Measurements from ENCODE around the gene CD47. TPM values are rescaled to one million over a fixed set of nuclear protein-coding genes. Genes with fewer than 3 reads are reported as not detected.
A peak's percentile ranks its signal among the peaks of the same experiment; 100 is the strongest.

Gene CD47
- total and polyA plus RNA-seq, 10 of the 15 experiments (the other 5 are each of a cell fraction or from before 2014, with no cell fraction given), result 22.9 to 175 (median 81.1) TPM

GRCh38 chr3:108100906-108101660 is 10.3 kb upstream of the CD47 start (continued):
- TF ChIP-seq ZNF687 (IDR thresholded peaks at IDR 0.05), result no peak
- TF ChIP-seq PML (IDR thresholded peaks at IDR 0.05; ENCODE audit: low read length), result peak; percentile 89
- no peak for TF ChIP-seq LARP7 (IDR thresholded peaks at IDR 0.05)
- TF ChIP-seq YBX1 (IDR thresholded peaks at IDR 0.05), result no peak
- TF ChIP-seq BRCA1 (IDR thresholded peaks at IDR 0.05; ENCODE audit: low read depth, low read length), result no peak
- TF ChIP-seq FOXM1 (IDR thresholded peaks at IDR 0.05; ENCODE audit: low read depth, low read length), result peak; percentile 97
- TF ChIP-seq ELK1 (IDR thresholded peaks at IDR 0.05; ENCODE audit: low read depth, low read length), result no peak
- TF ChIP-seq HCFC1 (IDR thresholded peaks at IDR 0.05; ENCODE audit: low read length), result no peak
- TF ChIP-seq JUNB (IDR thresholded peaks at IDR 0.05), result peak; percentile 96
- TF ChIP-seq ZSCAN29 (IDR thresholded peaks at IDR 0.05), result no peak
- peak; percentile 57 to 67; a peak in 3 of 4 replicates for TF ChIP-seq BHLHE40 (IDR thresholded peaks at IDR 0.05; ENCODE audit: borderline replicate concordance in 1 of 2, low read depth in 2 of 2, low read length in 1 of 2)
- TF ChIP-seq E4F1 (IDR thresholded peaks at IDR 0.05; ENCODE audit: borderline replicate concordance, partially characterized antibody), result no peak
- TF ChIP-seq BACH1 (IDR thresholded peaks at IDR 0.05; ENCODE audit: borderline replicate concordance), result peak; percentile 73; the same call in 1 of the 2 replicates
- TF ChIP-seq ETV6 (conservative IDR thresholded peaks at IDR 0.05 in 1 of 2, IDR thresholded peaks at IDR 0.05 in 1 of 2; ENCODE audit: borderline replicate concordance in 1 of 2, low read depth in 1 of 2), result peak in 1 of 2 experiments; percentile 92; a peak in 2 of 4 replicates
- no peak for TF ChIP-seq ZBTB4 (CRISPR knock-in tag; IDR thresholded peaks at IDR 0.05)
- peak; percentile 83 for TF ChIP-seq PKNOX1 (IDR thresholded peaks at IDR 0.05)
